DMS153 treated with DMSO at 0.1 percent for 48 hours (cell line): ENCODE data around the gene GSTT4.
A peak's percentile ranks its signal among the peaks of the same experiment; 100 is the strongest.
"Not testable (repeated sequence)": the region's sequence is repeated elsewhere in the genome, so short reads cannot be mapped to it uniquely, and the experiment has no call there.

ENCODE experiments used
- DNase-seq: peaks from one replicate; lab custom pipeline; 2025; ENCODE audit not compliant: unreplicated experiment; lab: John Stamatoyannopoulos, UW

Gene GSTT4

DNA sequence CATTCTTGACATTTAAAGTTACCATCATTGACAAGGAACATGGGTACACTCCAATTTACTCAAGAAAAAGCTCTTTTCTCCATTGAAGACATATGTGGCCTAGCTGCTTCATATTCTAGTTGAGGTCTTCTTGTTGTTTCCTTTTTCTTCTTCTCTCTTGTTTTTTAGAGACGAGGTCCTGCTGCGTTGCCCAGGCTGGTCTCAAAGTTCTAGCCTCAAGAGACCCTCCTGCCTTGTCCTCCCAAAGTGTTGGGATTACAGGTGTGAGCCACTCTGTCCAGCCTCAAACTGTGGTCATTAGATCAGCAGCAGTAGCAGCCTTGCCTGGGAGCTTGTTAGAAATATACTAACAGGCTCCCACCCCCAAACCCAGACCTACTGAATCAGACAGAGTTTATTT lies 12.2 kb downstream of the GSTT4 start:
- not testable (repeated sequence) for DNase-seq

DNA sequence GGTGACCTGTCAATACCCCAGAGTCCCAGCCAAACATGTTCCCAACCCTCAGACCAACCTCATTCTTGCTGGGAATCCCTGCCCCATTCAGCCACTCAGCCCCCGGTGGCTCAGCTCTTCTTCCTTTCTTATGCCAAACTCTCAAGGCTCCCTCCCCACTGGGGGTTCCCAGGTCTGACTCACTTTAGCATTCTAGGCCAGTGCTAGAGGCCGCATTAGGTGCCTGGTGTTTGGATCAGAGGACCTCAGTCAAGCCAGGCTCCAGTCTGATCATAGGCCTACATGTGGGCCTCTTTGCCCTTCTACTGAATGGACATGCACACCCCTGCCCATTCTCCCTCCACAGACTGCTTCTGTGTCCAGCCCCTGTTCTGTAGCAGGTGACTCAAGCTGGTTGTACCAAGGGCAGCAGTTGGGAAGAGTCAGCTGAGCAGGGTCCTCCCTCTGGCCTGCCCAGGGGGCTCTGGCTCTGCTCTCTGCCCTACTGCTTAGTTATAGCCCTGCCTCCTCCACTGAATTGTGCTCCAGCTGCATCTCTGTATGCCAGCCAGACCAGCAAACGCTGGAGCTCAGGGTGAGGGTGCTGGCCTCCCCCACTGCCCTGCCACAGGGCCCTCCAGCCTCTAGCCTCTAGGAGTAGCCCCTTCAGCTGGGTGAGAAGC lies 15.5 kb downstream of the GSTT4 start:
- DNase-seq = not testable (repeated sequence)

DNA sequence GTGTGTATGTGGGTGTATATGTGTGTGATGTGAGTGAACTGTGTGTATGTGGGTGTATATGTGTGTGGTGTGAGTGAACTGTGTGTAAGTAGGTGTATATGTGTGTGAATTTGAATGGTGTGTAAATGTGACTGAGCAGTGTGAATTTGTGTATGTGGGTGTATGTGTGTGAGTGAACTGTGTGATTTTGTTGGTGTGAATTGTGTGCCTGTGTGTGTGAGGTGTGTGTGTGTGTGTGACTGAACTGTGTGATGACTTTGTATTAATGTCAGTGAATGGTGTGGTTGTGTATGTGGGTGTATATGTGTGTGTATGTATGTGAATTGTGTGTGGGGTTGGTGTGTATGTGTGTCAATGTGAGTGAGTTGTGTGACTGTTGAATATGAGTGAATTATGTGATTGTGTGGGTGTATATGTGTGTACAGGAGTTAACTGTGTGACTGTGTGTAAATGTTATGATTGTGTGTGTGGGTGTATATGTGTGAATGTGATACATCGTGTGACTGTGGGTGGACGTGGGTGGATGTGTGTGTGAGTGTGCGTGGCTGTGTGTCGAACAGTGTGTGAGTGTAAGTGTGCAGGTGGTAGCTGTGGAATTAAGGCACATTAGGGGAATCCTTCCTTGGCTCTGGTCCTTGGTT lies 18.6 kb downstream of the GSTT4 start:
- DNase-seq = not testable (repeated sequence)

DNA sequence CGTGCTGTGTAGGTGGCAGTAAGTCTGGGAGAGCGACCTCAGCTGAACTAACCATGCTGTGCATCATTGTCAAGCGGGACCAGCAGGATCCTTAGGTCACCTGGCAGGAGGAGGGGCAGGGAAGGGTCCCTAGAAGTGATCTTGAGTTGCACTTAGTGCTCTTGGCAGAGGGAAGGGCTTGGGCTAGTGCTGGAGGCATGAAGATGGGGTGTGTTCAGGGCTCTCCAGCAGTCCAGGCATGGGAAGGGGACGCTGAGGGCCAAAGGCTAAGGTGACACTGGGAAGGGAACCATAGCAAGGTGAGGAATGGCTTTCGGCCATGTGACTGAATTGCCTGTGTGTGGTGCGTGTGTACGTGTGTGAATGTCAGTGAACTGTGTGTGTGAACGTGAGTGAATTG lies 19.2 kb downstream of the GSTT4 start:
- DNase-seq = not testable (repeated sequence)

DNA sequence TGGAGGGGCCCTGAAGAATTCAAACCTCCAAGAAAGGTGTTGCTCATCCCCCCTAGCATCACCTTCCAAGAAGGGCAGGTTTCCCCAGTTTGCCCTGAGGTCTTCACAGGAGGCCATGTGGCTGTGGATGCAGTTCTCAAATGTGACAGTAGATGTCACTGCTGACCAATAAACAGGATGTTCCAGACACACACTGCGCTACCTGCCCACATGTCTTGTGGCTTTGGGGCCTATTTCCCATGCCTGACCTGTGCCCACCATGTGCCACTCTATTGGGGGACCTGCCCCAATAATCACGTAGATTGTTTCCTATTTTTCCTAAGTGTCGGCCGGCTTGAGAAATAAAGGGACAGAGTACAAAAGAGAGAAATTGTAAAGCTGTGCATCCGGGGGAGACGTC lies 20.8 kb downstream of the GSTT4 start:
- DNase-seq = peak; percentile 20

DNA sequence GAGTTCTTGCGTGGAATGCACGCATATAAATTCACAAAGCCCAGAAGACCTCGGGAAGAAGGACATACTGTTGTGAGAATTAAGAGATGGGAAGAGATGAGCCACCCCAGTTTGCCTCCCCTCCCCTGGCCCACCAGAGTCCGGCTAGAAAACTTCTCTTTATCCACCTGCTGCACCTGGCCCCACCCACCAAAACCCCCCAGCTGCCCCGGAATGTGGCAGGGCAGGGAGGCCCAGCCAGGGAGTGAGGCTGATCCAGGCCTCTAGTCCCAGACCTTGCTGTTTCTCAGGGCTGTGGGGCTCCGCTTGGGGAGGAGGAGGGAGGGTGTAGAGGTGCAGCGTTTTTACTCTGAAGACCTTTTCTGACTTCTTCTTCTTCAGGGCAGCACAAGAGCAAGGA lies 24.7 kb downstream of the GSTT4 start:
- not testable (repeated sequence) for DNase-seq

DNA sequence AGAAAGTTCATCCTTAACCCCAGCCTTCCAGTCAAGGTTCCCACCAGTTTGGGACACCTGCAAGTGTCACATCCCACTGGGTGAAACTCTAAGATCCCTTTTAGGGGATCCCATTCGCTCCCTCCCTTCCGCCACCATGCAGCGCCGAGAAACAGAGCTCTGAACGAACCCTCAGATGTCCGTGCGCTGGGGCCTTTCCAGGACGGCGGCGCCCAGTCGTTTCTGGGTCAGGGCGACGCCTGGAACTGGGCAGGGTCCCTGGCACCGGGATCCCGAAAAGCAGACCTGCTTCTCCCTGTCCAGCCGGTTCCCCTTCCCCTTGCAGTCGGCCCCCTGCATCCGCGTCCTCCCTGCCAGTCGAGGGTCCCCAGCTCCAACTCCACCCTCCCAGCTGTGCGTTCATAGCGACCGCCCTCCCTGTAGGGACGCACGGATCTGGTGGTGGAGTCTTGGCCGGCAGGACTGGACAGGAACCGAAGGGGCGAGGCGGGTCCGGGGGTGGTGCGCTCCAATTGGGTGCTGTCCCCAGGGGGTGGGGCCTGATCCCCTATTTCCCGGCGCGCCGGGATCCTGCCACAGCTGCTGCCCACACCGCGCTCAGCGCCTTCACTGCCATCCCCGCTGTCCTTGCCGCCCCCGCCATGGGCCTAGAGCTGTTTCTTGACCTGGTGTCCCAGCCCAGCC lies 25.6 kb downstream of the GSTT4 start, which contains the start of gene GSTT2:
Gene GSTT2, plus strand, starts transcription at position 578 of the 684 bp plus-strand sequence.
- DNase-seq = not testable (repeated sequence)

DNA sequence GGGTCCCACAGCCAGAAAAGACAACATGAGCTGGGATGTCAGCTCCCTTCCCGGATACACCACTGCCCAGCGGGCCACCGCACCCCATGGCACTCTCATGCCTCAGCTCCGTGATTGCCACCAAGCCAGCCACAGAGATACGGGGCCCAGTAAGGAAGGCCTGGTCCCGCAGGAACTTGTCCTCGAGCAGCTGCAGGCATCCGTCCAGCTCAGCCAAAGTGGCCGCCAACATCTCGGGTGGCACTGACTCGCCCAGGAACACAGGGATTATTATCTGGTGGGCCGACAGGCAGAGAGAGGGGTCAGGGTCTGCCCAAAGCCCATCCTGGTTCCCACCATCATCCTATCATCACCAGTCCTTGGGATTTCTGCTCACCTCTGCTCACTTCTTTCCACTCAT lies 27.9 kb downstream of the GSTT4 start:
- DNase-seq = not testable (repeated sequence)

DNA sequence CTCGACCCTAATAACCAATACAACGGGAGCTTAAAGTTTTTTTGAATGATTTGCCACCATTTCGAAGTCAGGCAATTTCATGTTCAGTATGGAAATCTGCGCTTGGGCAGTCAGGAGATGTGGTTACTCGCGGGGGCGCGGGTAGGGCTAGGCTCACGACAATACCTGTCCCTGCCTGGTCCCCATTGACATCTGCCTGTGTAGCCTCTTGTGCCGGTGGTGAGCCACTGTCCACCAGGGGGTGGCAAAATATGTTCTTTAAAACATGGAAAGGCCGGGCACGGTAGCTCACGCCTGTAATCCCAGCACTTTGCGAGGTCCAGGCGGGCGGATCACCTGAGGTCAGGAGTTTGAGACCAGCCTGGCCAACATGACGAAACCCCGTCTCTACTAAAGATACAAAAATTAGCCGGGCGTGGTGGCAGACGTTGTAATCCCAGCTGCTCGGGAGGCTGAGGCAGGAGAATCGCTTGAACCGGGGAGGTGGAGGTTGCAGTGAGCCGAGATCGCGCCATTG lies 30.4 kb downstream of the GSTT4 start:
- not testable (repeated sequence) for DNase-seq

DNA sequence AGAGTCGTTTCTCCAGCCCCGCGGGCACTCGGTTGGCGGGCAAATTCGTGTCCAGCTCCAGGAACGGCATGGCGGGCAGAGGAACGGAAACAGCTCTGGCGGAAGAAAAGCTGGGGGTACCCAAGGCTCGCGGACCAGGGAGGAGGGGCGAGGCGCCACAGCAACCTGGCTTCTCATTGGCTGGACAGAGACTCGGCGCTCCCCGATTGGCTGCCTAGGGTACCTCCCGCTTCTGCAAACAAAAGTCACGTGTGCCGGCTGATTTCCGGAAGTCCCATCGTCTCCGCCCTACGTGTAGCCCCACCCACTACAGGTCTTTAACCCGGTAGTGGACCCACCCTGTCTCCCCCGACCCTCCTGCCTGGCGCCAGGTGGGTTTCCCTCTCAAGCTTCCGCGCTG lies 30.9 kb downstream of the GSTT4 start, which contains the start of gene DDT:
Gene DDT, minus strand, starts transcription at position 97 of the 400 bp plus-strand sequence. Its CDS starts 27 bp downstream, at position 70.
- DNase-seq = not testable (repeated sequence)

DNA sequence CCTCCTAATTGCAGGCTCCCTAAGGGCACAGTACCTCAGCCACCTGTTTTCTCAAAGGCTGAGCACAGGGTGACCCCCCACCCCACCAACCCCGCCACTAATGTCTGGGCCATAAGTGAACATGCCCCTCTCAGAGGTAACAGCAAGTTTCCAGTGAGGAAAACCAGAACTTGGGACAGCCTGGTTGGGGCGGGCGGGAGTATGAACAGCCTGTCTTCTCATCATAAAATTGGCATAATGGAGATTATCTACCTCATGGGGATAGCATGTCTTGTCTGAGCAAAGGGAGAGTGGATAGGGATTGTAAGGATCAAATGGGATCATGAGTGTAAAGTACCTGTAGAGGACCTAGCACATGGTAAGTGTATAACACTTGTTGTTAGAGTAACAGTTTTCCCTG lies 33.3 kb downstream of the GSTT4 start:
- DNase-seq = not testable (repeated sequence)

DNA sequence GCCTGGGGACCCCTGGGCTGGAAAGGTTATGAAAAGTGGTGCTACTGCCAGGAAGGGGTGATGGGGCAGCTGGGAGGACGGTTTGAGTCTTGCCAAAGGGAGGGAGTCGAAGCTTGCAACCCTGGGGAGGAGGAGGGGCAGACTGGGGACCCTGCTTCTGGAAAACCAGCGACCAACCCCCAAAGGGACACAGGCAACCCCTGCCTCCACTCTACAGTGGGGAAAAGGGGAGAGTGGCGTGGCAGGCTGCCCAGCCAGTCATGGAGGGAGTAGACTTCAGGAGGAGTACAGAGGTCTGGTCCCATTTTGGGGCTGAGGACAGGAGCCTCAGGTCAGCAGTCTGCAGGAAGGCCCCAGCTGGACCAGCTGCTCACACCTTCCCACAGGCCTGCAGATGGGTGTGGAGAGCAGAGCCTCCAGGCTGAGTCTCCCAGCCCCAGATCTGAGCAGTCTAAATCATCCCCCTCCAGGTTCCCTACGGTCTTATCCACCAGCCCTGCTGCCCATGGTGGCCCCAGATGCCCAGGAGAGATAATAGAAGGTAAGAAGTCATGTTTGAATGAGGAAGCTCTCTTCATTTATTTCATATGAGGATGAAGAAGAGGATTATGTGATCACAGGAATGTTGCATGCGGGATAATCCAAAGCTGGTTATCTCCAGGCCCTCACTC lies 34.3 kb downstream of the GSTT4 start:
- no peak for DNase-seq

DNA sequence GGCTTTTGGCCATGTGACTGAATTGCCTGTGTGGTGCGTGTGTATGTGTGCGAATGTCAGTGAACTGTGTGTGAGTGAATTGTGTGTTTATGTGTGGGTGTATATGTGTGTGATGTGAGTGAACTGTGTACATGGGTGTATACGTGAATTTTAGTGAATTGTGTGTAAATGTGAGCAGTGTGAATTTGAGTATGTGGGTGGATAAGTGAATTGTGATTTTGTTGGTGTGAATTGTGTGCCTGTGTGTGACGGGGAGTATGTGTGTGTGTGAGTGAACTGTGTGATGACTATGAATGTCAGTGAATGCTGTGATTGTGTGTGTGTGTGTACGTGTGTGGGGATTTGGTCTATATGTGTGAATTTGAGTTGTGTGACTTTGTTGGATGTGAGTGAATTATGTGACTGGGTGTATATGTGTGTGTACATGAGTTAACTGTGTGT lies 35.0 kb downstream of the GSTT4 start:
- no peak for DNase-seq

DNA sequence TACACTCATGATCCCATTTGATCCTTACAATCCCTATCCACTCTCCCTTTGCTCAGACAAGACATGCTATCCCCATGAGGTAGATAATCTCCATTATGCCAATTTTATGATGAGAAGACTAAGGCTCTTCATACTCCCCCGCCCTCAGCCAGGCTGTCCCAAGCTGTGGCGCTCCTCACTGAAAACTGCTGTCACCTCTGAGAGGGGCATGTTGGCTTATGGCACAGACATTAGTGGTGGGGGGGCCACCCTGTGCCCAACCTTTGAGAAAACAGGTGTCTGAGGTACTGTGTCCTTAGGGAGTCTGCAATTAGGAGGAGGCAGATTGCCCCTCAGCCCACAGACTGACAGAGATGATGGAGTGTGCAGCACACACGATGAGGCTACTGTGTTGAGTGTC lies 36.2 kb downstream of the GSTT4 start:
- DNase-seq = no peak

DNA sequence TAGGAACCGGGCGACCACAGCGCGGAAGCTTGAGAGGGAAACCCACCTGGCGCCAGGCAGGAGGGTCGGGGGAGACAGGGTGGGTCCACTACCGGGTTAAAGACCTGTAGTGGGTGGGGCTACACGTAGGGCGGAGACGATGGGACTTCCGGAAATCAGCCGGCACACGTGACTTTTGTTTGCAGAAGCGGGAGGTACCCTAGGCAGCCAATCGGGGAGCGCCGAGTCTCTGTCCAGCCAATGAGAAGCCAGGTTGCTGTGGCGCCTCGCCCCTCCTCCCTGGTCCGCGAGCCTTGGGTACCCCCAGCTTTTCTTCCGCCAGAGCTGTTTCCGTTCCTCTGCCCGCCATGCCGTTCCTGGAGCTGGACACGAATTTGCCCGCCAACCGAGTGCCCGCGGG lies 38.7 kb downstream of the GSTT4 start, which contains the start of gene DDTL:
Gene DDTL, plus strand, starts transcription at position 321 of the 400 bp plus-strand sequence. Its CDS starts 27 bp downstream, at position 348.
- DNase-seq = not testable (repeated sequence)

DNA sequence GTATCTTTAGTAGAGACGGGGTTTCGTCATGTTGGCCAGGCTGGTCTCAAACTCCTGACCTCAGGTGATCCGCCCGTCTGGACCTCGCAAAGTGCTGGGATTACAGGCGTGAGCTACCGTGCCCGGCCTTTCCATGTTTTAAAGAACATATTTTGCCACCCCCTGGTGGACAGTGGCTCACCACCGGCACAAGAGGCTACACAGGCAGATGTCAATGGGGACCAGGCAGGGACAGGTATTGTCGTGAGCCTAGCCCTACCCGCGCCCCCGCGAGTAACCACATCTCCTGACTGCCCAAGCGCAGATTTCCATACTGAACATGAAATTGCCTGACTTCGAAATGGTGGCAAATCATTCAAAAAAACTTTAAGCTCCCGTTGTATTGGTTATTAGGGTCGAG lies 39.2 kb downstream of the GSTT4 start:
- not testable (repeated sequence) for DNase-seq

DNA sequence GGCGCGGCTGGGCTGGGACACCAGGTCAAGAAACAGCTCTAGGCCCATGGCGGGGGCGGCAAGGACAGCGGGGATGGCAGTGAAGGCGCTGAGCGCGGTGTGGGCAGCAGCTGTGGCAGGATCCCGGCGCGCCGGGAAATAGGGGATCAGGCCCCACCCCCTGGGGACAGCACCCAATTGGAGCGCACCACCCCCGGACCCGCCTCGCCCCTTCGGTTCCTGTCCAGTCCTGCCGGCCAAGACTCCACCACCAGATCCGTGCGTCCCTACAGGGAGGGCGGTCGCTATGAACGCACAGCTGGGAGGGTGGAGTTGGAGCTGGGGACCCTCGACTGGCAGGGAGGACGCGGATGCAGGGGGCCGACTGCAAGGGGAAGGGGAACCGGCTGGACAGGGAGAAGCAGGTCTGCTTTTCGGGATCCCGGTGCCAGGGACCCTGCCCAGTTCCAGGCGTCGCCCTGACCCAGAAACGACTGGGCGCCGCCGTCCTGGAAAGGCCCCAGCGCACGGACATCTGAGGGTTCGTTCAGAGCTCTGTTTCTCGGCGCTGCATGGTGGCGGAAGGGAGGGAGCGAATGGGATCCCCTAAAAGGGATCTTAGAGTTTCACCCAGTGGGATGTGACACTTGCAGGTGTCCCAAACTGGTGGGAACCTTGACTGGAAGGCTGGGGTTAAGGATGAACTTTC lies 44.0 kb downstream of the GSTT4 start, which contains the start of gene GSTT2B:
Gene GSTT2B, minus strand, starts transcription at position 112 of the 688 bp plus-strand sequence. Its CDS starts 64 bp downstream, at position 48.
- DNase-seq = not testable (repeated sequence)

DNA sequence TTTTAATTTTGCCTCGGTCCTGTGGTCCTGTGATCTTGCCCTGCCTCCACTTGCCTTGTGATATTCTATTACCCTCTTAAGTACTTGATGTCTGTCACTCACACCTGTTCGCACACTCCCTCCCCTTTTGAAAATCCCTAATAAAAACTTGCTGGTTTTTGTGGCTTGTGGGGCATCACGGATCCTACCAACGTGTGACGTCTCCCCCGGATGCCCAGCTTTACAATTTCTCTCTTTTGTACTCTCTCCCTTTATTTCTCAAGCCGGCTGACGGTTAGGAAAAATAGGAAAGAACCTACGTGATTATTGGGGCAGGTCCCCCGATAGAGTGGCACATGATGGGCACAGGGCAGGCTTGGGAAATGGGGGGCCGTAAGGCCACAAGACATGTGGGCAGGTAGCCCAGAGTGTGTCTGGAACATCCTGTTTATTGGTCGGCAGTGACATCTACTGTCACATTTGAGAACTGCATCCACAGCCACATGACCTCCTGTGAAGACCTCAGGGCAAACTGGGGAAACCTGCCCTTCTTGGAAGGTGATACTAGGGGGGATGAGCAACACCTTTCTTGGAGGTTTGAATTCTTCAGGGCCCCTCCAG lies 48.9 kb downstream of the GSTT4 start:
- peak; percentile 69 for DNase-seq

DNA sequence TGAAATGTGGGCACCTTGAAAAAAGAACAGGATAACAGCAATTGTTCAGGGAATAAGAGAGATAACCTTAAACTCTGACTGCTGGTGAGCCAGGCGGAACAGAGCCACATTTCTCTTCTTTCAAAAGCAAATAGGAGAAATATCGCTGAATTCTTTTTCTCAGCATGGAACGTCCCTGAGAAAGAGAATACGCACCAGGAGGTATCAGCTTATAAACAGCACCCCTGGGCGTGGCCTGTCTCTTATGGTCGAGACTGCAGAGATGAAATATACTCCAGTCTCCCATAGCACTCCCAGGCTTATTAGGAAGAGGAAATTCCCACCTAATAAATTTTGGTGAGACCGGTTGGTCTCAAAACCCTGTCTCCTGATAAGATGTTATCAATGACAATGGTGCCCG lies 49.4 kb downstream of the GSTT4 start:
- not testable (repeated sequence) for DNase-seq

DNA sequence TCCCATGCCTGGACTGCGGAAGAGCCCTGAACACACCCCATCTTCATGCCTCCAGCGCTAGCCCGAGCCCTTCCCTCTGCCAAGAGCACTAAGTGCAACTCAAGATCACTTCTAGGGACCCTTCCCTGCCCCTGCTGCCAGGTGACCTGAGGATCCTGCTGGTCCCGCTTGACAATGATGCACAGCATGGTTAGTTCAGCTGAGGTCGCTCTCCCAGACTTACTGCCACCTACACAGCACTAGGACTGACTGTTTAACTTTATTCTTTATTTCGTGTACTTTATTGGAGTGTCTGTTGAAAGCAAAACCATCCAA lies 50.3 kb downstream of the GSTT4 start:
- DNase-seq = not testable (repeated sequence)
